Hepatic stellate cell (primary cell): Measurements from ENCODE around the gene TMPRSS9.
A peak's percentile ranks its signal among the peaks of the same experiment; 100 is the strongest.
"Not testable (repeated sequence)": the region's sequence is repeated elsewhere in the genome, so short reads cannot be mapped to it uniquely, and the experiment has no call there.

Experiments used
- DNase-seq: peaks from one replicate; pipeline ENCODE4 v3.0.0; 2011; ENCODE audit warnings: low spot score

The TMPRSS9 gene

GRCh38 chr19:2362046-2362969 lies 2.2 kb downstream of the TMPRSS9 start:
- DNase-seq, result no peak

- DNase-seq, result no peak
These were observed 2.9 kb downstream of the TMPRSS9 start for GRCh38 chr19:2362970-2363300.

GRCh38 chr19:2363419-2363818 lies 3.4 kb downstream of the TMPRSS9 start:
- DNase-seq, result no peak

GRCh38 chr19:2365201-2365970 lies 5.3 kb downstream of the TMPRSS9 start:
- no peak for DNase-seq

- DNase-seq, result peak; percentile 68
These were observed 11.6 kb downstream of the TMPRSS9 start for GRCh38 chr19:2371656-2372055.

GRCh38 chr19:2372076-2372612 lies 12.1 kb downstream of the TMPRSS9 start:
- DNase-seq, result no peak

GRCh38 chr19:2374808-2375207 lies 14.7 kb downstream of the TMPRSS9 start:
- no peak for DNase-seq

- no peak for DNase-seq
These were observed 15.5 kb downstream of the TMPRSS9 start for GRCh38 chr19:2375353-2376121.

- no peak for DNase-seq
These were observed 16.9 kb downstream of the TMPRSS9 start for GRCh38 chr19:2376784-2377519.

- no peak for DNase-seq
These were observed 20.5 kb downstream of the TMPRSS9 start for GRCh38 chr19:2380567-2380966.

- no peak for DNase-seq
These were observed 21.2 kb downstream of the TMPRSS9 start for GRCh38 chr19:2381148-2381820.

GRCh38 chr19:2382530-2383222 lies 22.6 kb downstream of the TMPRSS9 start:
- no peak for DNase-seq

GRCh38 chr19:2385053-2385721 lies 25.1 kb downstream of the TMPRSS9 start:
- DNase-seq, result peak; percentile 65

GRCh38 chr19:2387367-2388288 lies 27.6 kb downstream of the TMPRSS9 start:
- no peak for DNase-seq

GRCh38 chr19:2389594-2389993 lies 29.5 kb downstream of the TMPRSS9 start:
- no peak for DNase-seq

GRCh38 chr19:2391118-2391725 lies 31.2 kb downstream of the TMPRSS9 start:
- DNase-seq, result peak; percentile 66

GRCh38 chr19:2392366-2392765 lies 32.3 kb downstream of the TMPRSS9 start:
- no peak for DNase-seq

- DNase-seq, result not testable (repeated sequence)
These were observed 32.8 kb downstream of the TMPRSS9 start for GRCh38 chr19:2392899-2393298.
